ENCODE measurements around the gene FADD.
A peak's percentile ranks its signal among the peaks of the same experiment; 100 is the strongest.

The FADD gene

GRCh38 chr11:70202920-70203750, at the start of gene FADD:
TSS of gene FADD (plus strand) at chr11:70203296. CDS start at chr11:70203460, 164 bp downstream.
- TF ChIP-seq GATA2 (IDR thresholded peaks at IDR 0.05; ENCODE audit: low read depth, low read length), result peak; percentile 54; the same call in 1 of the 2 replicates
- no peak for TF ChIP-seq GATA3 (IDR thresholded peaks at IDR 0.05; ENCODE audit: low read depth, low read length)

GRCh38 chr11:70155386-70155785, 47.7 kb upstream of the FADD start:
- no peak for TF ChIP-seq GATA3 (IDR thresholded peaks at IDR 0.05; ENCODE audit: low read depth, low read length)
- no peak for TF ChIP-seq GATA2 (IDR thresholded peaks at IDR 0.05; ENCODE audit: low read depth, low read length)

GRCh38 chr11:70156291-70157037, 46.6 kb upstream of the FADD start:
- TF ChIP-seq GATA3 (IDR thresholded peaks at IDR 0.05; ENCODE audit: low read depth, low read length) (no peak), GATA2 (IDR thresholded peaks at IDR 0.05; ENCODE audit: low read depth, low read length) (no peak)

GRCh38 chr11:70158201-70158600, 44.9 kb upstream of the FADD start:
- TF ChIP-seq GATA3 (IDR thresholded peaks at IDR 0.05; ENCODE audit: low read depth, low read length), result no peak
- no peak for TF ChIP-seq GATA2 (IDR thresholded peaks at IDR 0.05; ENCODE audit: low read depth, low read length)

- no peak for TF ChIP-seq GATA2 (IDR thresholded peaks at IDR 0.05; ENCODE audit: low read depth, low read length)
- TF ChIP-seq GATA3 (IDR thresholded peaks at IDR 0.05; ENCODE audit: low read depth, low read length), result no peak
These were observed 44.2 kb upstream of the FADD start for GRCh38 chr11:70158757-70159389.

- TF ChIP-seq GATA3 (IDR thresholded peaks at IDR 0.05; ENCODE audit: low read depth, low read length), result no peak
- TF ChIP-seq GATA2 (IDR thresholded peaks at IDR 0.05; ENCODE audit: low read depth, low read length), result no peak
These were observed 43.2 kb upstream of the FADD start for GRCh38 chr11:70159627-70160570.

- no peak for TF ChIP-seq GATA3 (IDR thresholded peaks at IDR 0.05; ENCODE audit: low read depth, low read length)
- no peak for TF ChIP-seq GATA2 (IDR thresholded peaks at IDR 0.05; ENCODE audit: low read depth, low read length)
These were observed 42.0 kb upstream of the FADD start for GRCh38 chr11:70161043-70161625.

- no peak for TF ChIP-seq GATA3 (IDR thresholded peaks at IDR 0.05; ENCODE audit: low read depth, low read length)
- no peak for TF ChIP-seq GATA2 (IDR thresholded peaks at IDR 0.05; ENCODE audit: low read depth, low read length)
These were observed 38.4 kb upstream of the FADD start for GRCh38 chr11:70164705-70165104.

- TF ChIP-seq GATA3 (IDR thresholded peaks at IDR 0.05; ENCODE audit: low read depth, low read length), result no peak
- no peak for TF ChIP-seq GATA2 (IDR thresholded peaks at IDR 0.05; ENCODE audit: low read depth, low read length)
These were observed 36.0 kb upstream of the FADD start for GRCh38 chr11:70167120-70167519.

- TF ChIP-seq GATA3 (IDR thresholded peaks at IDR 0.05; ENCODE audit: low read depth, low read length) (no peak), GATA2 (IDR thresholded peaks at IDR 0.05; ENCODE audit: low read depth, low read length) (no peak)
These were observed 35.2 kb upstream of the FADD start for GRCh38 chr11:70167723-70168404.

GRCh38 chr11:70168405-70168754, 34.7 kb upstream of the FADD start:
- TF ChIP-seq GATA3 (IDR thresholded peaks at IDR 0.05; ENCODE audit: low read depth, low read length), result no peak
- TF ChIP-seq GATA2 (IDR thresholded peaks at IDR 0.05; ENCODE audit: low read depth, low read length), result no peak

- TF ChIP-seq GATA2 (IDR thresholded peaks at IDR 0.05; ENCODE audit: low read depth, low read length) (no peak), GATA3 (IDR thresholded peaks at IDR 0.05; ENCODE audit: low read depth, low read length) (no peak)
These were observed 34.0 kb upstream of the FADD start for GRCh38 chr11:70169127-70169526.
